Cardiac muscle cell (in vitro differentiated cells and primary cell): Measurements from ENCODE around the gene ITPR2. TPM values are rescaled to one million over a fixed set of nuclear protein-coding genes. Genes with fewer than 3 reads are reported as not detected.
A peak's percentile ranks its signal among the peaks of the same experiment; 100 is the strongest.

Experiments used
- DNase-seq, 2 donors: peaks; one replicate each; pipeline versions ENCODE4 v3.0.0 to v3.0.0-alpha.2; 2010 to 2017; ENCODE audit warnings: low read depth in 1 of 2, low spot score in 1 of 2
- H3K27ac ChIP-seq: fragments of 200-600 bp; sonication (generic); 2 replicates; pipeline ENCODE4 v1.5.1; 2016
- H3K27me3 ChIP-seq: fragments of 200-600 bp; sonication (generic); 2 replicates; pipeline ENCODE4 v1.6.0; 2016; ENCODE audit warnings: control low read depth
- H3K36me3 ChIP-seq: fragments of 200-600 bp; sonication (generic); 2 replicates; pipeline ENCODE4 v1.5.1; 2016; ENCODE audit warnings: control low read depth
- H3K4me1 ChIP-seq: fragments of 200-600 bp; sonication (generic); 2 replicates; pipeline ENCODE4 v1.8.1; 2017; ENCODE audit warnings: low read depth, mild to moderate bottlenecking, mixed run types
- H3K4me3 ChIP-seq: fragments of 200-600 bp; sonication (generic); 2 replicates; pipeline ENCODE4 v1.5.1; 2016; ENCODE audit warnings: mild to moderate bottlenecking
- H3K9me3 ChIP-seq: fragments of 200-600 bp; sonication (generic); 2 replicates; pipeline ENCODE4 v1.5.1; 2017; ENCODE audit warnings: low read depth, mild to moderate bottlenecking, control low read depth
- polyA plus RNA-seq: library from polyadenylated mRNA; unstranded; fragments of >200 nt; fragmentation: Nextera tagmentation; extraction: Ambion mirVana; gene quantifications from 2 replicates; pipeline ENCODE4 v1.2.1, GENCODE V29; 2016
- total RNA-seq: library from RNA; depleted of rRNA; stranded (reverse); fragments of >200 nt; gene quantifications from 2 replicates; pipeline ENCODE4 v1.2.3, GENCODE V29; 2016
- TF ChIP-seq, protein P1 (sequence below): IDR thresholded peaks from 2 replicates; pipeline ENCODE4 v1.5.1; 2012; ENCODE audit warnings: low read depth, mild to moderate bottlenecking, low read length

The ITPR2 gene
- total and polyA plus RNA-seq, 2 experiments from 2014 or later: 4.8 to 5.1 TPM

GRCh38 chr12:26823390-26823789 lies 9.6 kb downstream of the ITPR2 start:
- Histone ChIP-seq H3K4me1 (no peaks in the 10 kb centered on the region), H3K4me3 (no peak overlapping the region), H3K27me3 (no peaks in the 10 kb centered on the region), H3K9me3 (no peaks in the 10 kb centered on the region), H3K36me3 (no peaks in the 10 kb centered on the region), H3K27ac (no peak overlapping the region)
- TF ChIP-seq, protein P1, sequence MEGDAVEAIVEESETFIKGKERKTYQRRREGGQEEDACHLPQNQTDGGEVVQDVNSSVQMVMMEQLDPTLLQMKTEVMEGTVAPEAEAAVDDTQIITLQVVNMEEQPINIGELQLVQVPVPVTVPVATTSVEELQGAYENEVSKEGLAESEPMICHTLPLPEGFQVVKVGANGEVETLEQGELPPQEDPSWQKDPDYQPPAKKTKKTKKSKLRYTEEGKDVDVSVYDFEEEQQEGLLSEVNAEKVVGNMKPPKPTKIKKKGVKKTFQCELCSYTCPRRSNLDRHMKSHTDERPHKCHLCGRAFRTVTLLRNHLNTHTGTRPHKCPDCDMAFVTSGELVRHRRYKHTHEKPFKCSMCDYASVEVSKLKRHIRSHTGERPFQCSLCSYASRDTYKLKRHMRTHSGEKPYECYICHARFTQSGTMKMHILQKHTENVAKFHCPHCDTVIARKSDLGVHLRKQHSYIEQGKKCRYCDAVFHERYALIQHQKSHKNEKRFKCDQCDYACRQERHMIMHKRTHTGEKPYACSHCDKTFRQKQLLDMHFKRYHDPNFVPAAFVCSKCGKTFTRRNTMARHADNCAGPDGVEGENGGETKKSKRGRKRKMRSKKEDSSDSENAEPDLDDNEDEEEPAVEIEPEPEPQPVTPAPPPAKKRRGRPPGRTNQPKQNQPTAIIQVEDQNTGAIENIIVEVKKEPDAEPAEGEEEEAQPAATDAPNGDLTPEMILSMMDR: no peak
- DNase-seq: peak in 1 of 2 donors; percentile 47

DNA sequence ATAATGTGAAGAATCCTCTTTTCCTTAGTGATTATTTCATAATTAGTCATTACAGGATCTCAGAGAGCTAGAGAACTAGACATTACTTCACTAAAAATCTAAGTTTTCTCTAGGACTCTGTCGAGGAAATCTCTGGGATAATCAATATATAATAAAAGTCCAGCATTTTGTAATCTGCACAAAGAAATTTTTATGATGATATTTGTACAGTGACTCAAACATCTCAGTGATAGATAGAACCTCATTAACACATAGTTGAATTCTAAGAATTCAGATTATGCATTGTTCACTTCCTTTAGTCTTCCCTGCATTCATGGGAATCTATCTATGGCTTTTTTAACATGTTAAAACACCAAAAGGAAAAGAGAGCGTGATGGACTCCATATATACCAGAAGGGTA lies 11.0 kb downstream of the ITPR2 start:
- H3K36me3 ChIP-seq: no peaks in the 10 kb centered on the region
- H3K27me3 ChIP-seq: no peaks in the 10 kb centered on the region
- H3K9me3 ChIP-seq: no peaks in the 10 kb centered on the region
- DNase-seq: no peak
- H3K27ac ChIP-seq: no peak overlapping the region
- TF ChIP-seq, protein P1: no peak
- no peaks in the 10 kb centered on the region for H3K4me1 ChIP-seq
- no peak overlapping the region for H3K4me3 ChIP-seq

GRCh38 chr12:26821212-26821701 lies 11.7 kb downstream of the ITPR2 start:
- Histone ChIP-seq H3K27ac (no peak overlapping the region), H3K36me3 (no peaks in the 10 kb centered on the region), H3K9me3 (no peaks in the 10 kb centered on the region), H3K4me3 (no peak overlapping the region), H3K27me3 (no peaks in the 10 kb centered on the region), H3K4me1 (no peaks in the 10 kb centered on the region)
- DNase-seq: peak in 1 of 2 donors; percentile 35
- TF ChIP-seq, protein P1: no peak

DNA sequence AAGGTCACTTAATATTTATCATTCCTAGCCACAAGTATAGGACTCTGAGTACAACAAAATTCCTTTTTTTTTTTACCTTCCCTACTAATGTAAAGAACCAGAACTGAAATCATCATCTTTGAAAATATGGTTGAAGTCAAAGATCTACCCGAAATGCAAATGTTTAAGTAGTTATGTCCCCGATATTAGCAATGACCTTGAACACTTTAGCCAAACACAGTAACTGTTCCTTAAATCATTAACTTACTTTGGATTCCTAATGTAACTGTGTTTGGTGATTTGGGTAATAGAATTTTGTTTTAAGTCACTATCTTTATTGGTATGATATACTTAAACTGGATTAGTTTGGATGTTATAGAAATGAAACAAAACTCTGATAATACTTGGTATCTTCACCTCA lies 14.4 kb downstream of the ITPR2 start:
- no peak overlapping the region for H3K4me3 ChIP-seq
- no peaks in the 10 kb centered on the region for H3K9me3 ChIP-seq
- TF ChIP-seq, protein P1: no peak
- no peak for DNase-seq
- H3K27ac ChIP-seq: no peak overlapping the region
- H3K36me3 ChIP-seq: no peaks in the 10 kb centered on the region
- H3K4me1 ChIP-seq: no peaks in the 10 kb centered on the region
- no peaks in the 10 kb centered on the region for H3K27me3 ChIP-seq

GRCh38 chr12:26818201-26818600 lies 14.8 kb downstream of the ITPR2 start:
- H3K36me3 ChIP-seq: no peaks in the 10 kb centered on the region
- DNase-seq: no peak
- H3K9me3 ChIP-seq: no peaks in the 10 kb centered on the region
- no peak overlapping the region for H3K4me3 ChIP-seq
- H3K27ac ChIP-seq: no peak overlapping the region
- H3K4me1 ChIP-seq: no peaks in the 10 kb centered on the region
- no peaks in the 10 kb centered on the region for H3K27me3 ChIP-seq
- TF ChIP-seq, protein P1: no peak

DNA sequence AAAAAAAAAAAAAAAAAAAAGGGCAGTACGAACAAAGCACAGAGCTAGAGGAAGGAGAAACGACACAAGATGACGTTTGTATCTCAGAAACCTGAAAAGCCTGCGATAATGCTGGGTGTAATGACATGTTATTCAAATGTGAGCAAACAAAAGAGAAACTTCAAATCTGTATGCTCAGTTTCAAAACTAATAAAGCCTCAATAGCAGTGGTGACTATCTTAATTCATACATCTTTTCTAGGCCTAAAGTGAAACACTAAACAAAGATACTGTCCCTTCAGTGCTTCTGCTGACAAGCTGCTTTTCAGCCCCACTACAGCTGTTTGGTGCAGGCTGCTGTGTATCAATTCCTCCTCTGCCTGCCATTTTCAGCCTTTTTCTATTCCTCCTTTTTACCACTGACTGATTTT lies 15.8 kb downstream of the ITPR2 start:
- Histone ChIP-seq H3K9me3 (no peaks in the 10 kb centered on the region), H3K27ac (no peak overlapping the region), H3K27me3 (no peaks in the 10 kb centered on the region), H3K4me3 (no peak overlapping the region), H3K4me1 (no peaks in the 10 kb centered on the region), H3K36me3 (no peaks in the 10 kb centered on the region)
- no peak for DNase-seq
- TF ChIP-seq, protein P1: no peak
